ENCODE measurements around the gene NXT2. TPM values are rescaled to one million over a fixed set of nuclear protein-coding genes. Genes with fewer than 3 reads are reported as not detected.

Gene NXT2
- total RNA-seq, 4 donors from 2014 or later: 5.2 to 13.5 (median 8.9) TPM; not detected in 1

DNA sequence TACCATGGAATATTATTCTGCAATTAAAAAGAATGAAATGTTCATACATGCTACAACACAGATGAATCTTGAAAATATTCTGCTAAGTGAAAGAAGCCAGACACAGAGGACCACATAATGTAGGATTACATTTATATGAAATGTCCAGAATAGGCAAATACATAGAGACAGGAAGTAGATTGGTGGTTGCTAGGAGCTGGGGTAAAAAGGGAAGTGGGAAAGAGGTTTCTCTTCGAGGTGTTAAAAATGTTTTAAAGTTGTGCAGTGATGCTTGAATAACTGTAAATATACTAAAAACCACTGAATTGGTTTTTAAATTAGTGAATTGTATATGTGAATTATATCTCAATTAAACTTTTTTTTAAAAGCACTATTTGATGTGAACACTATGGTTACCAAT is 3.6 kb upstream of the NXT2 start:
- no peak overlapping the region for H3K4me3 ChIP-seq
- no peaks in the 10 kb centered on the region for H3K27me3 ChIP-seq
- TF ChIP-seq, protein P1, sequence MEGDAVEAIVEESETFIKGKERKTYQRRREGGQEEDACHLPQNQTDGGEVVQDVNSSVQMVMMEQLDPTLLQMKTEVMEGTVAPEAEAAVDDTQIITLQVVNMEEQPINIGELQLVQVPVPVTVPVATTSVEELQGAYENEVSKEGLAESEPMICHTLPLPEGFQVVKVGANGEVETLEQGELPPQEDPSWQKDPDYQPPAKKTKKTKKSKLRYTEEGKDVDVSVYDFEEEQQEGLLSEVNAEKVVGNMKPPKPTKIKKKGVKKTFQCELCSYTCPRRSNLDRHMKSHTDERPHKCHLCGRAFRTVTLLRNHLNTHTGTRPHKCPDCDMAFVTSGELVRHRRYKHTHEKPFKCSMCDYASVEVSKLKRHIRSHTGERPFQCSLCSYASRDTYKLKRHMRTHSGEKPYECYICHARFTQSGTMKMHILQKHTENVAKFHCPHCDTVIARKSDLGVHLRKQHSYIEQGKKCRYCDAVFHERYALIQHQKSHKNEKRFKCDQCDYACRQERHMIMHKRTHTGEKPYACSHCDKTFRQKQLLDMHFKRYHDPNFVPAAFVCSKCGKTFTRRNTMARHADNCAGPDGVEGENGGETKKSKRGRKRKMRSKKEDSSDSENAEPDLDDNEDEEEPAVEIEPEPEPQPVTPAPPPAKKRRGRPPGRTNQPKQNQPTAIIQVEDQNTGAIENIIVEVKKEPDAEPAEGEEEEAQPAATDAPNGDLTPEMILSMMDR (IDR thresholded peaks at IDR 0.05): no peak
- TF ChIP-seq POLR2AphosphoS5 (IDR thresholded peaks at IDR 0.05): no peak
- 29 to 48% methylated on average over 1 of the region's 1 CpG for WGBS, 2 donors (ENCODE audit: low coverage in 1 of 2)
- in situ Hi-C loops (cut with MboI; ENCODE audit: low pct_ligation_motif_present in 1 of 4, low pct_unique_long_range_greater_than_20kb in 1 of 4, low sequenced_read_pairs in 3 of 4) (no loop called here), intact Hi-C loops (cut with DNase I; ENCODE audit: low total_unique reads) (no loop called here)
- no peak overlapping the region for H3K27ac ChIP-seq
- H3K9me3 ChIP-seq: no peaks in the 10 kb centered on the region
- H3K4me1 ChIP-seq: peaks cover 0 to 2% (median under 1%) of the 10 kb centered on the region in 4 donors
- no peak for DNase-seq
- H3K36me3 ChIP-seq: no peaks in the 10 kb centered on the region

DNA sequence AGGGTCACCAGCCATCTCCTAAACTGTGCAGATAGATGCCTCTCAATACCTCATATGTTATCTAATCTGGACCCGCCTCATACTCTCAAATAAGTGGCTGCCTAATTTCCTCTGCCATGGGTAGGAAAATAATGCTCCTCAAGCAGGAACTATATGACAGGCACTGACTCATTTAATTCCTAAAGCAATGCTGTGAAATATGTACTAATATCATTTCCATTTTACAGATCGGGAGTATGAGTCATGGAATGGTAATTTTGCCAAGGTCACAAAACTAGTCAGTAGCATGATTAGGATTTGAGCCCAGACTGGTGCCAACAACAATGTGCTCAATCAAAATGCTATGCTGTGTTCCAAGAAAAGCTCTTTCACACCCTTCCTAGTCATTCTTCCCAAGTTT is 3.0 kb upstream of the NXT2 start:
- WGBS, 2 donors (ENCODE audit: low coverage in 1 of 2): 55% methylated on average over 2 of the region's 2 CpGs; no CpG with 5 or more reads in 1 of the 2 donors
- DNase-seq: no peak
- Histone ChIP-seq H3K4me3 (no peak overlapping the region), H3K27ac (no peak overlapping the region), H3K4me1 (peaks cover 0 to 5% (median 2%) of the 10 kb centered on the region in 4 donors), H3K36me3 (no peaks in the 10 kb centered on the region), H3K27me3 (no peaks in the 10 kb centered on the region), H3K9me3 (no peaks in the 10 kb centered on the region)
- no peak for TF ChIP-seq POLR2A (IDR thresholded peaks at IDR 0.05)
- TF ChIP-seq, protein P1 (IDR thresholded peaks at IDR 0.05): no peak
- no peak for TF ChIP-seq EP300 (IDR thresholded peaks at IDR 0.05; ENCODE audit: low read depth)
- no peak for TF ChIP-seq POLR2AphosphoS5 (IDR thresholded peaks at IDR 0.05)
- intact Hi-C loops (cut with DNase I; ENCODE audit: low total_unique reads): no loop called here
- in situ Hi-C loops (cut with MboI; ENCODE audit: low pct_ligation_motif_present in 1 of 4, low pct_unique_long_range_greater_than_20kb in 1 of 4, low sequenced_read_pairs in 3 of 4): no loop called here

DNA sequence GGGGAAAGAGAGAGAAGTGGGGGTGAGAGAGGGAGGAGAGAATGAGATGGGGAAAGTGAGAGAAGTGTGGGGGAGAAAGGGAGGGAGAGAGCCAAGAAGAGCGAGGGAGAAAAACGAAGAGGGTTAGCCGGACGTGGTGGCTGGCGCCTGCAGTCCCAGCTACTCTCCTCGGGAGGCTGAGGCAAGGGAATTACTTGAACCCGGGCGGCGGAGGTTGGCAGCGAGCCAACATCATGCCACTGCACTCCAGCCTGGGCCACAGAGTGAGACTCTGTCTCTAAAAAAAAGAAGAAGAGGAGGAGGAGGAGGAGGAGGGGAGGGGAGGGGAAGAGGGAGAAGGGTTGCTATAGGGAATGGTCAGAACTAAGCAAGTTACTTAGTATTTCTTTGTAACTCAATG is 1.7 kb upstream of the NXT2 start:
- TF ChIP-seq POLR2A (IDR thresholded peaks at IDR 0.05) (no peak), EP300 (IDR thresholded peaks at IDR 0.05; ENCODE audit: low read depth) (no peak), POLR2AphosphoS5 (IDR thresholded peaks at IDR 0.05) (no peak)
- TF ChIP-seq, protein P1 (IDR thresholded peaks at IDR 0.05): no peak
- Histone ChIP-seq H3K36me3 (no peaks in the 10 kb centered on the region), H3K4me1 (peaks cover 0 to 5% (median 2%) of the 10 kb centered on the region in 4 donors), H3K27me3 (no peaks in the 10 kb centered on the region), H3K4me3 (no peak overlapping the region), H3K9me3 (no peaks in the 10 kb centered on the region), H3K27ac (no peak overlapping the region)
- in situ Hi-C loops (cut with MboI; ENCODE audit: low pct_ligation_motif_present in 1 of 4, low pct_unique_long_range_greater_than_20kb in 1 of 4, low sequenced_read_pairs in 3 of 4): no loop called here
- 83% methylated on average over 10 of the region's 10 CpGs; no CpG with 5 or more reads in 1 of the 2 donors for WGBS, 2 donors (ENCODE audit: low coverage in 1 of 2)
- intact Hi-C loops (cut with DNase I; ENCODE audit: low total_unique reads): no loop called here
- DNase-seq: no peak

DNA sequence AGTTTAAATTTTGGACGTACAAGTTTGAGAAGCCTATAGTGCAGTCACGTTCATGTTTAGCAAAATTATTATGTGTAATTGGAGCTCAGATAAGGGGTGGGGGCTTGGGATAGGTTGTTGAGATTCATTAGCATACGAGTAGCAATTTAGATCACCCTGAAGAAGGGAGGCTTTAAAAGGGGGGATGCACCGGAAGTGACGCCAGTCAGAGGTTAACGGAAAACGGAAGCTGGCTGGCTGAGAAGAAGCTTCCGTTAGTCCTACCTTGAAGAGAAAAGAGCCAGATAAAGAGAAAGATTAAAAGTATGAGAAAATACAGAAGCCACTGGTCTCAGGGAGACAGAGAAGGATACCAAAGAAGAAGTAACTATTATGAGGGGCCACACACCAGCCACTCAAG is 1.1 kb upstream of the NXT2 start:
- intact Hi-C loops (cut with DNase I; ENCODE audit: low total_unique reads) (no loop called here), in situ Hi-C loops (cut with MboI; ENCODE audit: low pct_ligation_motif_present in 1 of 4, low pct_unique_long_range_greater_than_20kb in 1 of 4, low sequenced_read_pairs in 3 of 4) (no loop called here)
- TF ChIP-seq POLR2AphosphoS5 (IDR thresholded peaks at IDR 0.05) (no peak), EP300 (IDR thresholded peaks at IDR 0.05; ENCODE audit: low read depth) (no peak), POLR2A (IDR thresholded peaks at IDR 0.05) (no peak)
- TF ChIP-seq, protein P1 (IDR thresholded peaks at IDR 0.05): no peak
- H3K27me3 ChIP-seq: no peaks in the 10 kb centered on the region
- H3K9me3 ChIP-seq: no peaks in the 10 kb centered on the region
- WGBS, 2 donors (ENCODE audit: low coverage in 1 of 2): 80 to 81% methylated on average over 3 to 8 of the region's 8 CpGs
- no peak overlapping the region for H3K4me3 ChIP-seq
- H3K36me3 ChIP-seq: no peaks in the 10 kb centered on the region
- peaks cover 0 to 5% (median 2%) of the 10 kb centered on the region in 4 donors for H3K4me1 ChIP-seq
- H3K27ac ChIP-seq: no peak overlapping the region
- no peak for DNase-seq

All from transverse colon (tissue), 4 donors.